ENCODE data around the gene NAA60. TPM values are rescaled to one million over a fixed set of nuclear protein-coding genes. Genes with fewer than 3 reads are reported as not detected.

NAA60 gene
- total and polyA plus RNA-seq, 2 experiments from 2014 or later = 32.4 to 36.5 TPM

DNA sequence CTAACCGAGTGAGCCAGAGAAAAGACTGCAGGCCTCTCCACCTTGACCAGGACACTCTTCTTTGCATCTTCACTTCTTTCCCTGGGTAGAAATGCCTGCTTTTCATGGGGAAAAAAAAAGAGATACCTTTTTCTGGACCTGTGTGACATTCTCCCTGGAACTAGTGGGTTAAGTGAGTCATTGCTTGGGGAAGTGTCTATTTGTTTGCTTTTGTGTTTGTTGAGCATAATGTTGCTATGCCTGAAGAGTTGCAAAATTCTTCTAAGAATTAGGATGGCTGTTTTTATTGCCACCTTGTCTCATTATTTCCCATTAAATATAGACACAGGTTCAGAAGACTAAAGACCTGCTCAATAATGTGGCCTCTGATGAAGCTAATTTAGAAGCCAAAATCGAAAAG is 76.1 kb downstream of the NAA60 start:
- Histone ChIP-seq H3F3A (replicated peaks; ENCODE audit: low read depth) (no peaks in the 10 kb centered on the region), H3K79me2 (replicated peaks; ENCODE audit: insufficient read depth) (no peaks in the 10 kb centered on the region), H3K36me3 (ENCODE audit: insufficient read depth) (peaks cover 12% of the 10 kb centered on the region; the same call in 1 of the 2 replicates), H3K27ac (ENCODE audit: low read depth) (no peak overlapping the region), H3K9me2 (ENCODE audit: insufficient read depth) (no peaks in the 10 kb centered on the region), H4K20me1 (replicated peaks; ENCODE audit: insufficient read depth) (peaks cover 8% of the 10 kb centered on the region; the same call in 1 of the 2 replicates), H3K4me2 (no peak overlapping the region), H3K4me1 (ENCODE audit: insufficient read depth) (no peaks in the 10 kb centered on the region), H3K4me3 (no peak overlapping the region), H3K27me3 (ENCODE audit: insufficient read depth) (no peaks in the 10 kb centered on the region), H2AFZ (no peak overlapping the region)
- DNase-seq (ENCODE audit: low spot score) (no peak), ATAC-seq (no peak)
- Mint-ChIP-seq H3K36me3 (ENCODE audit: low read depth) (peaks cover 30% of the 10 kb centered on the region), H3K4me3 (no peak overlapping the region; the same call in 2 of the 3 replicates), H3K27ac (no peak overlapping the region), H3K27me3 (ENCODE audit: insufficient read depth, low read depth, poor library complexity) (peaks cover 6% of the 10 kb centered on the region), H3K4me1 (no peaks in the 10 kb centered on the region), H3K9me3 (no peaks in the 10 kb centered on the region)
- TF ChIP-seq ZNF462 (CRISPR knock-in tag; IDR thresholded peaks at IDR 0.05) = no peak
- no peak for TF ChIP-seq ZNF331 (CRISPR knock-in tag; IDR thresholded peaks at IDR 0.05; ENCODE audit: low read depth)
- TF ChIP-seq CREB1 (CRISPR knock-in tag; IDR thresholded peaks at IDR 0.05; ENCODE audit: low read depth) = no peak
- no peak for TF ChIP-seq EZH2 (IDR thresholded peaks at IDR 0.05; ENCODE audit: low read depth, unreplicated experiment)
- TF ChIP-seq NANOG (IDR thresholded peaks at IDR 0.05; ENCODE audit: borderline replicate concordance) = no peak
- TF ChIP-seq, protein P1, sequence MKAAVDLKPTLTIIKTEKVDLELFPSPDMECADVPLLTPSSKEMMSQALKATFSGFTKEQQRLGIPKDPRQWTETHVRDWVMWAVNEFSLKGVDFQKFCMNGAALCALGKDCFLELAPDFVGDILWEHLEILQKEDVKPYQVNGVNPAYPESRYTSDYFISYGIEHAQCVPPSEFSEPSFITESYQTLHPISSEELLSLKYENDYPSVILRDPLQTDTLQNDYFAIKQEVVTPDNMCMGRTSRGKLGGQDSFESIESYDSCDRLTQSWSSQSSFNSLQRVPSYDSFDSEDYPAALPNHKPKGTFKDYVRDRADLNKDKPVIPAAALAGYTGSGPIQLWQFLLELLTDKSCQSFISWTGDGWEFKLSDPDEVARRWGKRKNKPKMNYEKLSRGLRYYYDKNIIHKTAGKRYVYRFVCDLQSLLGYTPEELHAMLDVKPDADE (IDR thresholded peaks at IDR 0.05) = no peak
- TF ChIP-seq ZNF114 (CRISPR knock-in tag; IDR thresholded peaks at IDR 0.05) = no peak
- TF ChIP-seq, protein P2, sequence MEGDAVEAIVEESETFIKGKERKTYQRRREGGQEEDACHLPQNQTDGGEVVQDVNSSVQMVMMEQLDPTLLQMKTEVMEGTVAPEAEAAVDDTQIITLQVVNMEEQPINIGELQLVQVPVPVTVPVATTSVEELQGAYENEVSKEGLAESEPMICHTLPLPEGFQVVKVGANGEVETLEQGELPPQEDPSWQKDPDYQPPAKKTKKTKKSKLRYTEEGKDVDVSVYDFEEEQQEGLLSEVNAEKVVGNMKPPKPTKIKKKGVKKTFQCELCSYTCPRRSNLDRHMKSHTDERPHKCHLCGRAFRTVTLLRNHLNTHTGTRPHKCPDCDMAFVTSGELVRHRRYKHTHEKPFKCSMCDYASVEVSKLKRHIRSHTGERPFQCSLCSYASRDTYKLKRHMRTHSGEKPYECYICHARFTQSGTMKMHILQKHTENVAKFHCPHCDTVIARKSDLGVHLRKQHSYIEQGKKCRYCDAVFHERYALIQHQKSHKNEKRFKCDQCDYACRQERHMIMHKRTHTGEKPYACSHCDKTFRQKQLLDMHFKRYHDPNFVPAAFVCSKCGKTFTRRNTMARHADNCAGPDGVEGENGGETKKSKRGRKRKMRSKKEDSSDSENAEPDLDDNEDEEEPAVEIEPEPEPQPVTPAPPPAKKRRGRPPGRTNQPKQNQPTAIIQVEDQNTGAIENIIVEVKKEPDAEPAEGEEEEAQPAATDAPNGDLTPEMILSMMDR (conservative IDR thresholded peaks at IDR 0.05; ENCODE audit: low read depth in 2 of 2) = no peak
- no peak for TF ChIP-seq STAT1 (IDR thresholded peaks at IDR 0.05; ENCODE audit: unreplicated experiment)
- TF ChIP-seq REST (IDR thresholded peaks at IDR 0.05; ENCODE audit: unreplicated experiment) = no peak

Data from GM23338 (cell line).